Parathyroid adenoma (tissue), 2 donors: ENCODE results near the gene BTBD8.

Source experiments
- H2AFZ ChIP-seq: fragments of 300-600 bp; sonication (generic); one replicate; pipeline ENCODE4 v1.7.0; 2017; ENCODE audit warnings: antibody characterized with exemption, mild to moderate bottlenecking
- H3K27ac ChIP-seq: fragments of 300-600 bp; sonication (generic); one replicate; pipeline ENCODE4 v1.7.0; 2017
- H3K27me3 ChIP-seq: fragments of 300-600 bp; sonication (generic); one replicate; pipeline ENCODE4 v1.7.0; 2017; ENCODE audit warnings: low read length; ENCODE audit not compliant: control insufficient read depth, insufficient read depth
- H3K36me3 ChIP-seq: fragments of 300-600 bp; sonication (generic); one replicate; pipeline ENCODE4 v1.7.0; 2017; ENCODE audit warnings: low read length; ENCODE audit not compliant: control insufficient read depth, insufficient read depth
- H3K4me1 ChIP-seq: fragments of 300-600 bp; sonication (generic); one replicate; pipeline ENCODE4 v1.7.0; 2017; ENCODE audit warnings: control low read depth
- H3K4me2 ChIP-seq: fragments of 300-600 bp; sonication (generic); one replicate; pipeline ENCODE4 v1.7.0; 2017; ENCODE audit warnings: low read length
- H3K4me3 ChIP-seq: fragments of 300-600 bp; sonication (generic); one replicate; pipeline ENCODE4 v1.7.0; 2017; ENCODE audit warnings: low read depth, low read length
- H3K79me2 ChIP-seq: fragments of 300-600 bp; sonication (generic); one replicate; pipeline ENCODE4 v1.7.0; 2017; ENCODE audit warnings: control low read depth
- H3K9ac ChIP-seq: fragments of 300-600 bp; sonication (generic); one replicate; pipeline ENCODE4 v1.7.0; 2017; ENCODE audit warnings: mild to moderate bottlenecking
- H3K9me3 ChIP-seq: fragments of 300-600 bp; sonication (generic); one replicate; pipeline ENCODE4 v1.7.0; 2017; ENCODE audit warnings: low read length; ENCODE audit not compliant: control insufficient read depth
- CTCF ChIP-seq: fragments of 300-600 bp; sonication (generic); IDR thresholded peaks from one replicate; pipeline ENCODE4 v1.7.0; 2017; ENCODE audit warnings: antibody characterized with exemption, mild to moderate bottlenecking
- donor health status: primary hyperparathyroidism.

The BTBD8 gene

DNA sequence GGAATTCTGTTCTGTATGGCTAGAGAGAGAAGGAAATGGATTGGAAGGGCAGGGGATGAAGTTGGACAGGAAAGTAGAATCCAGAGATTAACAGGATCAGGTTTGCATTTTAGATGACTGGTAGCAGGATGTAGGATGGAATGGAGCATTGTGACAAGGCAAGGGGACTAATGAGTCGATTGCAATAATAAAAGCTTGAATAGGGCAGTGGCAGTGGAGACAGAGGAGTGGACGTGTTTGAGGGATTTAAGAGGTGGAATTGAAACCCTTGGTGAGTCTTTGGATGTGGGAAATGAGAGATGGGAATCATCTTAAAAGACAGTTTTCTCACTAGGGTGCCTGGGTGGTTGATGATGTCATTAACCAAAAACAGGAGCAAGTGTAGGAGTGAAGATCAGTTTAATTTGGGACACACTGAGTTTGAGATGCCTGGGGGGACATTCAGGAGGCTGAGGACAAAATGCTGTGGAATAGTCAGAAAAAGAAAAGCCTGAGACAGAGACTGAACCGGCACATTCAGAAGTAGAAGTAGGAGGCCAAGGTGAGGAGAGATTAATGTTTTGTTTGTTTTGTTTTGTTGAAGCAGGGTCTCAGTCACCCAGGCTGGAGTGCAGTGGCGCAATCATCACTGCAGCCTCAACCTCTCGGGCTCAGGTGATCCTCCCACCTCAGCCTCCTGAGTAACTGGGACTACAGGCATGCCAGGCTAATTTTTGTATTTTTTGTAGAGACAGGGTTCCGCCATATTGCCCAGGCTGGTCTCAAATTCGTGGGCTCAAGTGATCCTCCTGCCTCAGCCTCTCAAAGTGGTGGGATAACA is 108.5 kb downstream of the BTBD8 start:
- H3K9ac ChIP-seq: no peak overlapping the region
- no peak for TF ChIP-seq CTCF

DNA sequence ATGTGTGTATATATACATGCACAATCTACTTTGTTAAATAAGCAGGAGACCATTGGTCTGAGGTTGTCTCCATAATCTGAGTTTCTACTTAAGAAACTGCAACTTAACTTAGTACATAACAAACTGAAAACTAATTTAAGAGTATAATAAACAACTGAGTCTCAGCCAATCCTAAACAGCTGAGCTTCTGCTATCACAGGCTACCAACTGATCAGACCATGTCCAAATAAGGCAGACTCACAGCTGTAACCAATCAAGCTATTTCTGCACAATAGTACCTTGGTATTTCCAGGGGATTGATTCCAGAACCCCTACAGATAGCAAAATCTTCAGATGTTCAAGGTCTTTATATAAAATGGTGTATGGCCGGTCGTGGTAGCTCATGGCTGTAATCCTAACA is 111.6 kb downstream of the BTBD8 start:
- no peak for TF ChIP-seq CTCF
- H3K27me3 ChIP-seq: no peaks in the 10 kb centered on the region
- H3K27ac ChIP-seq: no peak overlapping the region
- no peak overlapping the region for H3K9ac ChIP-seq
- no peaks in the 10 kb centered on the region for H3K36me3 ChIP-seq
- H3K4me2 ChIP-seq: no peak overlapping the region
- no peak overlapping the region for H2AFZ ChIP-seq
- no peaks in the 10 kb centered on the region for H3K4me1 ChIP-seq
- H3K9me3 ChIP-seq: no peaks in the 10 kb centered on the region
- no peak overlapping the region for H3K4me3 ChIP-seq
- H3K79me2 ChIP-seq: no peaks in the 10 kb centered on the region

More for the DNA sequence above, 108.5 kb downstream of the BTBD8 start:
- no peaks in the 10 kb centered on the region for H3K27me3 ChIP-seq
- H3K4me3 ChIP-seq: no peak overlapping the region
- no peaks in the 10 kb centered on the region for H3K9me3 ChIP-seq
- H3K79me2 ChIP-seq: no peaks in the 10 kb centered on the region
- H3K36me3 ChIP-seq: no peaks in the 10 kb centered on the region
- no peak overlapping the region for H3K27ac ChIP-seq
- no peak overlapping the region for H3K4me2 ChIP-seq
- no peak overlapping the region for H2AFZ ChIP-seq
- no peaks in the 10 kb centered on the region for H3K4me1 ChIP-seq

DNA sequence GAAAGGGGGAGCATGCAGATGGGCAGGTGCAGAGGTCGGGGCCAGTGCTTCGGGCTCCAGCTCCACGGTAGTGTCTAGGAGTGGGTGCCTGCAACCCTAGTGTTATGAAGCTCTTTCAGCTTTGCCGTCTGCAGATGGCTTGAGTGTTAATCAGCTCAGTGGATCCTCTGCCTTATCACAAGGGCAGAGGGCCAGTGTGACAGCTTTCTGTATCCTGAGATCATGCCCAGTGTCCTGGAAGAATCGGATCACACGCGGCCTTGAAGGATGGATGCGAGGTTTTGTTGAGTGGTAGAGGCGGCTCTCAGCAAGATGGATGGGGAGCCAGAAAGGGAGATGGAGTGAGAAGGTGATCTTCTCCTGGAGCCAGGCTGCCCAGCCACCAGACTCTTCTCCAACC is 112.1 kb downstream of the BTBD8 start:
- H3K4me2 ChIP-seq: no peak overlapping the region
- H2AFZ ChIP-seq: no peak overlapping the region
- no peaks in the 10 kb centered on the region for H3K36me3 ChIP-seq
- TF ChIP-seq CTCF: no peak
- H3K9me3 ChIP-seq: no peaks in the 10 kb centered on the region
- H3K27me3 ChIP-seq: no peaks in the 10 kb centered on the region
- no peak overlapping the region for H3K4me3 ChIP-seq
- H3K79me2 ChIP-seq: no peaks in the 10 kb centered on the region
- no peak overlapping the region for H3K9ac ChIP-seq
- no peaks in the 10 kb centered on the region for H3K4me1 ChIP-seq
- no peak overlapping the region for H3K27ac ChIP-seq

- no peak overlapping the region for H3K27ac ChIP-seq
Observed at GRCh38 chr1:92194511-92194910, 114.4 kb downstream of the BTBD8 start.

More at GRCh38 chr1:92194511-92194910, 114.4 kb downstream of the BTBD8 start:
- no peak overlapping the region for H2AFZ ChIP-seq
- no peak overlapping the region for H3K4me3 ChIP-seq
- H3K4me1 ChIP-seq: no peaks in the 10 kb centered on the region
- no peak overlapping the region for H3K9ac ChIP-seq
- no peaks in the 10 kb centered on the region for H3K27me3 ChIP-seq
- H3K36me3 ChIP-seq: no peaks in the 10 kb centered on the region
- no peak overlapping the region for H3K4me2 ChIP-seq
- H3K79me2 ChIP-seq: no peaks in the 10 kb centered on the region
- no peaks in the 10 kb centered on the region for H3K9me3 ChIP-seq
- TF ChIP-seq CTCF: no peak
